Measurements from ENCODE around the gene CPM.

- TF ChIP-seq, protein P1, sequence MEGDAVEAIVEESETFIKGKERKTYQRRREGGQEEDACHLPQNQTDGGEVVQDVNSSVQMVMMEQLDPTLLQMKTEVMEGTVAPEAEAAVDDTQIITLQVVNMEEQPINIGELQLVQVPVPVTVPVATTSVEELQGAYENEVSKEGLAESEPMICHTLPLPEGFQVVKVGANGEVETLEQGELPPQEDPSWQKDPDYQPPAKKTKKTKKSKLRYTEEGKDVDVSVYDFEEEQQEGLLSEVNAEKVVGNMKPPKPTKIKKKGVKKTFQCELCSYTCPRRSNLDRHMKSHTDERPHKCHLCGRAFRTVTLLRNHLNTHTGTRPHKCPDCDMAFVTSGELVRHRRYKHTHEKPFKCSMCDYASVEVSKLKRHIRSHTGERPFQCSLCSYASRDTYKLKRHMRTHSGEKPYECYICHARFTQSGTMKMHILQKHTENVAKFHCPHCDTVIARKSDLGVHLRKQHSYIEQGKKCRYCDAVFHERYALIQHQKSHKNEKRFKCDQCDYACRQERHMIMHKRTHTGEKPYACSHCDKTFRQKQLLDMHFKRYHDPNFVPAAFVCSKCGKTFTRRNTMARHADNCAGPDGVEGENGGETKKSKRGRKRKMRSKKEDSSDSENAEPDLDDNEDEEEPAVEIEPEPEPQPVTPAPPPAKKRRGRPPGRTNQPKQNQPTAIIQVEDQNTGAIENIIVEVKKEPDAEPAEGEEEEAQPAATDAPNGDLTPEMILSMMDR (IDR thresholded peaks at IDR 0.05) = no peak
- no peak for TF ChIP-seq POLR2A (IDR thresholded peaks at IDR 0.05)
These were observed 107.3 kb downstream of the CPM start for GRCh38 chr12:68825569-68826217.
